Heart right ventricle (tissue), 16 donors: ENCODE measurements around the gene TUBB2A. TPM values are rescaled to one million over a fixed set of nuclear protein-coding genes. Genes with fewer than 3 reads are reported as not detected.

Source experiments
- ATAC-seq, 8 donors: fragments of 200-7000 bp; cut with Tn5 transposase; one replicate each; pipeline ENCODE4 v1.9.1; 2020; ENCODE audit warnings: mild to moderate bottlenecking in 8 of 8, moderate library complexity in 8 of 8, moderate number of reproducible peaks in 1 of 8
- DNase-seq, 2 donors: peaks; one replicate each; pipeline ENCODE4 v3.0.0-alpha.2; 2020
- H3K27ac ChIP-seq, 10 donors: fragments of 200-600 bp; sonication (generic) in 2 of 10; one replicate each; pipeline versions ENCODE4 v1.5.0 to v1.8.0; 2020 to 2022; ENCODE audit warnings: mild to moderate bottlenecking in 3 of 10
- H3K27me3 ChIP-seq, 7 donors: fragments of 200-600 bp; one replicate each; pipeline ENCODE4 v1.8.0; 2021 to 2022; ENCODE audit warnings: mild to moderate bottlenecking in 2 of 7
- H3K36me3 ChIP-seq, 9 donors: fragments of 200-600 bp; sonication (generic) in 1 of 9; one replicate each; pipeline versions ENCODE4 v1.5.0 to v1.8.0; 2020 to 2022; ENCODE audit warnings: mild to moderate bottlenecking in 2 of 9
- H3K4me1 ChIP-seq, 9 donors: fragments of 200-600 bp; sonication (generic) in 1 of 9; one replicate each; pipeline versions ENCODE4 v1.5.0 to v1.8.0; 2020 to 2022; ENCODE audit warnings: mild to moderate bottlenecking in 4 of 9
- H3K4me3 ChIP-seq, 10 donors: fragments of 200-600 bp; sonication (generic) in 2 of 10; one replicate each; pipeline versions ENCODE4 v1.5.0 to v1.8.0; 2020 to 2022; ENCODE audit warnings: mild to moderate bottlenecking in 7 of 10, moderate library complexity in 2 of 10
- H3K9me3 ChIP-seq, 11 donors: fragments of 200-600 bp in 10 of 11; sonication (generic) in 2 of 11; one replicate each; pipeline versions ENCODE4 v1.5.0 to v1.8.0; 2013 to 2022; ENCODE audit warnings: mild to moderate bottlenecking in 2 of 11, control low read depth in 1 of 11, moderate library complexity in 1 of 11
- CTCF ChIP-seq, 9 donors: fragments of 200-600 bp; sonication (generic) in 2 of 9; IDR thresholded peaks; one replicate each; pipeline versions ENCODE4 v1.5.0 to v1.8.0; 2021 to 2022; ENCODE audit warnings: antibody characterized with exemption in 9 of 9, mild to moderate bottlenecking in 5 of 9, moderate library complexity in 1 of 9
- WGBS, 2 donors: extraction: QIAGEN DNeasy Blood & Tissue Kit; methylation state at CpG; one replicate each; pipeline ENCODE4 v1.1.7; 2013; ENCODE audit warnings: inconsistent platforms in 1 of 2; 5-methylcytosine and 5-hydroxymethylcytosine counted together
- intact Hi-C, 10 donors: fragments of 100-400 bp; cut with DNase I; formaldehyde crosslinking; loops; one replicate each; pipeline versions ENCODE4 v1.11.1 to v1.14.2; 2022
- polyA plus RNA-seq, 2 donors: library from polyadenylated mRNA; stranded (reverse); fragments of 200-250 nt; gene quantifications; one replicate each; pipeline ENCODE4 v1.2.3, GENCODE V29; 2013
- total RNA-seq, 10 donors: library from RNA; stranded (reverse); fragmentation: NEBNext Ultra II Directional in 3 of 10; extraction: Animal tissue kit (Norgen Biotek cat#: 25700) in 3 of 10; gene quantifications; one replicate each; pipeline versions ENCODE4 v1.2.1 to v1.2.4, GENCODE V29; 2021 to 2023
- donor health status: Arrhythmogenic right ventricular cardiomyopathy.
- donor health status: ischemic (EF 13 %, LVEDD 7.1; RV severe dilation, severe dysfunction).
- donor health status: healthy with polysubstance abuse.
- donor health status: DM: no; HTN: yes; CAD: no.
- donor health status: DM: no; HTN: no; CAD: no.
- donor health status: ischemic (EF 25% LVEDD 6.9; RV normal size, moderate dysfunction).
- donor health status: ischemic (EF 25% LVEDD 5.7; RV mildly dilated, moderate dysfunction).
- donor health status: healthy.
- donor health status: DM: yes; HTN: yes; CAD: no.
- donor health status: Ischemic cardiomyopathy.
- donor health status: ischemic (EF 35%, LVEDD 5.7; RV mildly dilated, moderate dysfunction).
- donor health status: nonischemic (EF 11% LVEDD 7.7; RV severe dilation, severe dysfunction).
- donor health status: DM: yes; HTN: yes; CAD: no.
- donor health status: PGD.
- donor health status: ischemic (EF 29% LVEDD 5.4; RV normal size, mild dysfunction).
- donor health status: nonischemic (EF 23%, LVEDD 6.1; RV moderate dilation, normal function).

Gene TUBB2A
- total and polyA plus RNA-seq, 12 donors, result 7.0 to 59.3 (median 17.5) TPM

GRCh38 chr6:3135668-3136291 lies 21.6 kb downstream of the TUBB2A start:
- peaks cover 0 to 87% (median 3%) of the 10 kb centered on the region in 9 donors for H3K36me3 ChIP-seq
- intact Hi-C loops, result loop anchor here in 2 of 10 donors (5.0 to 10.0 kb wide), 2 partner anchors 357 to 599 kb away; no protein-coding TSS in a partner anchor
- 89 to 95% methylated on average over 13 of the region's 13 CpGs for WGBS, 2 donors
- H3K4me3 ChIP-seq, result no peak overlapping the region
- no peaks in the 10 kb centered on the region for H3K9me3 ChIP-seq
- TF ChIP-seq CTCF (IDR thresholded peaks at IDR 0.05), result no peak
- H3K4me1 ChIP-seq, result peaks cover 0 to 29% (median 16%) of the 10 kb centered on the region in 9 donors
- ATAC-seq, result no peak
- H3K27ac ChIP-seq, result no peak overlapping the region
- H3K27me3 ChIP-seq, result no peaks in the 10 kb centered on the region
- DNase-seq, result no peak

- Histone ChIP-seq H3K9me3 (no peaks in the 10 kb centered on the region), H3K27me3 (no peaks in the 10 kb centered on the region), H3K27ac (no peak overlapping the region), H3K4me1 (peaks cover 0 to 10% (median 2%) of the 10 kb centered on the region in 9 donors), H3K4me3 (no peak overlapping the region), H3K36me3 (peaks cover 0 to 87% (median 0%) of the 10 kb centered on the region in 9 donors)
- intact Hi-C loops, result loop anchor here in 1 of 10 donors (10.0 kb wide), 1 partner anchor 601 kb away; no protein-coding TSS in a partner anchor
- ATAC-seq, result no peak
- TF ChIP-seq CTCF (IDR thresholded peaks at IDR 0.05), result no peak
- no peak for DNase-seq
- 91 to 95% methylated on average over 9 of the region's 9 CpGs for WGBS, 2 donors
Measured at GRCh38 chr6:3133515-3133914, 23.8 kb downstream of the TUBB2A start.

- Histone ChIP-seq H3K27me3 (no peaks in the 10 kb centered on the region), H3K9me3 (no peaks in the 10 kb centered on the region), H3K4me1 (peaks cover 0 to 12% (median 0%) of the 10 kb centered on the region in 9 donors), H3K27ac (no peak overlapping the region), H3K4me3 (no peak overlapping the region), H3K36me3 (peaks cover 0 to 78% (median 0%) of the 10 kb centered on the region in 9 donors)
- TF ChIP-seq CTCF (IDR thresholded peaks at IDR 0.05), result no peak
- intact Hi-C loops, result loop anchor here in 1 of 10 donors (10.0 kb wide), 1 partner anchor 603 kb away; no protein-coding TSS in a partner anchor
- no peak for ATAC-seq
- 92 to 93% methylated on average over 15 of the region's 15 CpGs for WGBS, 2 donors
- DNase-seq, result no peak
Measured at GRCh38 chr6:3131695-3132094, 25.6 kb downstream of the TUBB2A start.

- TF ChIP-seq CTCF (IDR thresholded peaks at IDR 0.05), result no peak
- H3K9me3 ChIP-seq, result no peaks in the 10 kb centered on the region
- 87 to 91% methylated on average over 15 of the region's 15 CpGs for WGBS, 2 donors
- no peak for ATAC-seq
- no peaks in the 10 kb centered on the region for H3K27me3 ChIP-seq
- peaks cover 0 to 12% (median 0%) of the 10 kb centered on the region in 9 donors for H3K4me1 ChIP-seq
- H3K27ac ChIP-seq, result no peak overlapping the region
- H3K36me3 ChIP-seq, result peaks cover 0 to 60% (median 0%) of the 10 kb centered on the region in 9 donors
- H3K4me3 ChIP-seq, result peak overlapping the region in 1 of 10 donors; percentile 55
- intact Hi-C loops, result loop anchor here in 7 of 10 donors (2.0 to 10.0 kb wide), 5 partner anchors 34 to 606 kb away; no protein-coding TSS in a partner anchor
- no peak for DNase-seq
Measured at GRCh38 chr6:3128356-3129108, 28.8 kb downstream of the TUBB2A start.
